OCI-LY1 (cell line): Measurements from ENCODE around the gene MC1R.

ENCODE experiments used
- H2AFZ ChIP-seq: fragments of 200-600 bp; sonication (generic), shearing (Covaris generic); 2 replicates; pipeline ENCODE4 v1.6.0; 2014; ENCODE audit warnings: antibody characterized with exemption, mild to moderate bottlenecking, low read length
- H3F3A ChIP-seq: fragments of 200-600 bp; sonication (generic), shearing (Covaris generic); 2 replicates; pipeline ENCODE4 v1.6.0; 2014; ENCODE audit warnings: mild to moderate bottlenecking, antibody characterized with exemption, low read length, moderate library complexity; ENCODE audit not compliant: insufficient read depth
- H3K27ac ChIP-seq: fragments of 200-600 bp; sonication (generic); 2 replicates; pipeline ENCODE4 v1.5.1; 2014; ENCODE audit warnings: low read length, mixed run types, mild to moderate bottlenecking, low read depth; ENCODE audit not compliant: poor library complexity, severe bottlenecking
- H3K27me3 ChIP-seq: fragments of 200-600 bp; sonication (generic); 2 replicates; pipeline ENCODE4 v1.6.0; 2014; ENCODE audit warnings: antibody characterized with exemption, mild to moderate bottlenecking, low read length, moderate library complexity; ENCODE audit not compliant: insufficient read depth
- H3K36me3 ChIP-seq: fragments of 200-600 bp; sonication (generic); 2 replicates; pipeline ENCODE4 v1.6.1; 2014; ENCODE audit warnings: mild to moderate bottlenecking, antibody characterized with exemption, low read length, moderate library complexity, mixed read lengths; ENCODE audit not compliant: insufficient read depth
- H3K4me1 ChIP-seq: fragments of 200-600 bp; sonication (generic); 2 replicates; pipeline ENCODE4 v1.5.1; 2014; ENCODE audit warnings: mild to moderate bottlenecking, low read length, moderate library complexity; ENCODE audit not compliant: insufficient read depth, severe bottlenecking
- H3K4me2 ChIP-seq: fragments of 200-600 bp; sonication (generic), shearing (Covaris generic); 2 replicates; pipeline ENCODE4 v1.6.1; 2014; ENCODE audit warnings: low read length
- H3K4me3 ChIP-seq: fragments of 200-600 bp; sonication (generic); 2 replicates; pipeline ENCODE4 v1.5.1; 2014; ENCODE audit warnings: low read length, low read depth, mild to moderate bottlenecking, mixed read lengths; ENCODE audit not compliant: poor library complexity, severe bottlenecking
- H3K79me2 ChIP-seq: fragments of 200-600 bp; shearing (Covaris generic); 2 replicates; pipeline ENCODE4 v1.6.1; 2016; ENCODE audit warnings: mixed run types, low read length, mixed read lengths; ENCODE audit not compliant: insufficient read depth
- H3K9ac ChIP-seq: fragments of 200-600 bp; sonication (generic), shearing (Covaris generic); 2 replicates; pipeline ENCODE4 v1.6.1; 2014; ENCODE audit warnings: mild to moderate bottlenecking, low read length, mixed read lengths
- H3K9me2 ChIP-seq: fragments of 200-600 bp; sonication (generic), shearing (Covaris generic); 2 replicates; pipeline ENCODE4 v1.6.1; 2014; ENCODE audit warnings: low read depth, mild to moderate bottlenecking, low read length, mixed read lengths
- H3K9me3 ChIP-seq: fragments of 200-600 bp; shearing (Covaris generic); 2 replicates; pipeline ENCODE4 v1.6.1; 2014; ENCODE audit warnings: low read length, mixed read lengths
- H4K20me1 ChIP-seq: fragments of 200-600 bp; sonication (generic), shearing (Covaris generic); 2 replicates; pipeline ENCODE4 v1.6.0; 2016; ENCODE audit warnings: mild to moderate bottlenecking, low read length; ENCODE audit not compliant: insufficient read depth
- EZH2 ChIP-seq: fragments of 200-600 bp; sonication (generic), shearing (Covaris generic); IDR thresholded peaks from 2 replicates; pipeline ENCODE4 v1.8.0; 2017; ENCODE audit warnings: borderline replicate concordance, mixed run types, mild to moderate bottlenecking, antibody characterized with exemption, low read length, moderate library complexity, mixed read lengths
- TF ChIP-seq, protein P1 (sequence below): fragments of 200-600 bp; sonication (generic), shearing (Covaris generic); IDR thresholded peaks from 2 replicates; pipeline ENCODE4 v1.5.1; 2017; ENCODE audit warnings: mild to moderate bottlenecking, antibody characterized with exemption, low read length, moderate library complexity, mixed read lengths

MC1R gene

DNA sequence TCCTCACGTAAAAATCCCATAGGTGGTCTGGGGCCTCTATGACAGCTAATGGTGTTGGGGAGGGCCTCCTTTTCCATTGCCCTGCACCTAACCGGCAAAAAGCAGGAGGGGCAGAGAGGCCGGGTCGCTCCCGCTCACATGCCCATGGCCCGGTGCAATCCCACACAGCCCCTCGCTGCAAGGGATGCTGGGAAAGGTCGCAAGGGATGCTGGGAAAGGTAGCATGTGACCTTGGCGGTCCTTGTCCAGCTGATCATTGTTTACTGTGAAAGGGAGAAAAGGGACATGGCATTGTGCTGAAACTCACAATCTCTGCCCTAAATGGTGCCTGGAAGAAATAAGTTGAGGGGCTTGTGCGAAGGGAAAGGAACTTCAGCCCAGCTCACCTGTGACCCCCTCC lies 39.9 kb downstream of the MC1R start:
- Histone ChIP-seq H3K4me1 (peaks cover 36% of the 10 kb centered on the region), H3K27me3 (no peaks in the 10 kb centered on the region), H3K4me2 (no peak overlapping the region), H3F3A (no peaks in the 10 kb centered on the region), H3K4me3 (no peak overlapping the region), H4K20me1 (no peaks in the 10 kb centered on the region), H3K9me2 (no peaks in the 10 kb centered on the region), H3K9ac (no peak overlapping the region), H3K27ac (no peak overlapping the region), H3K79me2 (no peaks in the 10 kb centered on the region), H3K9me3 (no peaks in the 10 kb centered on the region), H3K36me3 (peaks cover 72% of the 10 kb centered on the region), H2AFZ (no peak overlapping the region)
- TF ChIP-seq, protein P1, sequence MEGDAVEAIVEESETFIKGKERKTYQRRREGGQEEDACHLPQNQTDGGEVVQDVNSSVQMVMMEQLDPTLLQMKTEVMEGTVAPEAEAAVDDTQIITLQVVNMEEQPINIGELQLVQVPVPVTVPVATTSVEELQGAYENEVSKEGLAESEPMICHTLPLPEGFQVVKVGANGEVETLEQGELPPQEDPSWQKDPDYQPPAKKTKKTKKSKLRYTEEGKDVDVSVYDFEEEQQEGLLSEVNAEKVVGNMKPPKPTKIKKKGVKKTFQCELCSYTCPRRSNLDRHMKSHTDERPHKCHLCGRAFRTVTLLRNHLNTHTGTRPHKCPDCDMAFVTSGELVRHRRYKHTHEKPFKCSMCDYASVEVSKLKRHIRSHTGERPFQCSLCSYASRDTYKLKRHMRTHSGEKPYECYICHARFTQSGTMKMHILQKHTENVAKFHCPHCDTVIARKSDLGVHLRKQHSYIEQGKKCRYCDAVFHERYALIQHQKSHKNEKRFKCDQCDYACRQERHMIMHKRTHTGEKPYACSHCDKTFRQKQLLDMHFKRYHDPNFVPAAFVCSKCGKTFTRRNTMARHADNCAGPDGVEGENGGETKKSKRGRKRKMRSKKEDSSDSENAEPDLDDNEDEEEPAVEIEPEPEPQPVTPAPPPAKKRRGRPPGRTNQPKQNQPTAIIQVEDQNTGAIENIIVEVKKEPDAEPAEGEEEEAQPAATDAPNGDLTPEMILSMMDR, result no peak
- TF ChIP-seq EZH2, result no peak

DNA sequence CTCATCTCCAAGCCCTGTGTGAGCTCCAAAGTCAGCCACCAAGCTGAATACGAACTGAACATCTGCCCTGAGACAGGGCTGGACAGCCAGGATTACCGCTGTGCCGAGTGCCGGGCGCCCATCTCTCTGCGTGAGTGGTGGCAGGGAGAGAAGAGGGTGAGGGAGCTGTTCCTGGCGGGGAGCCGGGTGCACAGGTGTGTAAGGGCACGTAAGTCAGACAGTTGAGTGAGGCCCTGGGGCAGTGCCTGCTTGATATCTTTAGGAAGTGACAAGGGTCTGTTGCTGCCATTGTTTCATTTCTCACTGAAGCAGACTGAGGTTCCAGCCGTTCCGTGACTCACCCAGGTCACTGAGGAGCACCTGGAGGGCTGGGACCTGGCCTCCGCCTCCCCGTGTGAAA lies 42.3 kb downstream of the MC1R start:
- TF ChIP-seq, protein P1, result no peak
- no peak for TF ChIP-seq EZH2
- Histone ChIP-seq H3K4me2 (no peak overlapping the region), H3K36me3 (peaks cover 71% of the 10 kb centered on the region), H3K27ac (no peak overlapping the region), H2AFZ (no peak overlapping the region), H3K9me3 (no peaks in the 10 kb centered on the region), H3K4me3 (no peak overlapping the region), H3K79me2 (no peaks in the 10 kb centered on the region), H3K9ac (no peak overlapping the region), H3K9me2 (no peaks in the 10 kb centered on the region), H3K4me1 (peaks cover 15% of the 10 kb centered on the region), H4K20me1 (no peaks in the 10 kb centered on the region), H3K27me3 (no peaks in the 10 kb centered on the region), H3F3A (no peaks in the 10 kb centered on the region)

DNA sequence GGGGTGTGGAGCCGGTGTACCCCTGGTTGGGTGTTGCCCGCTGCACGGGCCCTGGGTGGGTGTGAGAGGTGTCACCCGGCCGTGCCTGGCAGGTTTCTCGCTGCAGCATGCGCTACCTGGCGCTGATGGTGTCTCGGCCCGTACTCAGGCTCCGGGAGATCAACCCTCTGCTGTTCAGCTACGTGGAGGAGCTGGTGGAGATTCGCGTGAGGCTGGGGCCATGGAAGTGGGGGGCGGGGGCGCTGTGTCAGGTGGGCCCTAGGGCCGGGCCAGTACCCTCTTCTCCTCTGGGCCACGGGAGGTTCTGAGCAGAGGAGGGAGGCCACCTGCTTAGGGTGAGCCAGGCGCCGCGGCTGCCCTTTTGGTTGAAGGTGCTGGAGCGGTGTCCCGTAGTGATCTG lies 43.3 kb downstream of the MC1R start:
- H3K4me2 ChIP-seq, result no peak overlapping the region
- H3K4me3 ChIP-seq, result no peak overlapping the region
- no peak overlapping the region for H3K27ac ChIP-seq
- H3K9me2 ChIP-seq, result no peaks in the 10 kb centered on the region
- H3K27me3 ChIP-seq, result no peaks in the 10 kb centered on the region
- H3K79me2 ChIP-seq, result no peaks in the 10 kb centered on the region
- TF ChIP-seq, protein P1, result no peak
- no peak for TF ChIP-seq EZH2
- no peaks in the 10 kb centered on the region for H3K9me3 ChIP-seq
- H2AFZ ChIP-seq, result no peak overlapping the region
- H3K9ac ChIP-seq, result no peak overlapping the region
- no peaks in the 10 kb centered on the region for H3F3A ChIP-seq
- peaks cover 6% of the 10 kb centered on the region for H3K4me1 ChIP-seq
- H3K36me3 ChIP-seq, result peaks cover 77% of the 10 kb centered on the region
- H4K20me1 ChIP-seq, result no peaks in the 10 kb centered on the region
